HEK293 (cell line): Measurements from ENCODE around the gene RAB3C.
A peak's percentile ranks its signal among the peaks of the same experiment; 100 is the strongest.
"Not testable (repeated sequence)": the region's sequence is repeated elsewhere in the genome, so short reads cannot be mapped to it uniquely, and the experiment has no call there.

Experiments used
- CTCF ChIA-PET: fragments of 350-600 bp; formaldehyde crosslinking; extraction: SDS; loops from one replicate; lab custom pipeline; 2021; ENCODE audit warnings: antibody characterized with exemption; lab: Yijun Ruan, JAX
- POLR2A ChIA-PET: fragments of 300-600 bp; formaldehyde crosslinking; extraction: SDS; loops from one replicate; lab custom pipeline; 2020; ENCODE audit warnings: antibody characterized with exemption, inconsistent platforms; lab: Yijun Ruan, JAX
- H3K27ac ChIP-seq: fragments of 200-500 bp; sonication (Bioruptor generic); 2 replicates; pipeline ENCODE4 v1.5.1; 2014; ENCODE audit warnings: low read depth, low read length, control low read depth, inconsistent platforms; ENCODE audit errors: extremely low read depth
- H3K36me3 ChIP-seq, 2 experiments: fragments of 200-500 bp in 1 of 2; sonication (Bioruptor generic) in 1 of 2; 1 replicate in 1 of 2; 2 replicates in 1 of 2; pipeline ENCODE4 v1.5.1; 2014 to 2017; ENCODE audit warnings: inconsistent platforms in 2 of 2, low read length in 2 of 2; ENCODE audit not compliant: control insufficient read depth in 2 of 2, insufficient read depth in 1 of 2
- H3K4me1 ChIP-seq: fragments of 200-500 bp; sonication (Bioruptor generic); 2 replicates; pipeline ENCODE4 v1.5.1; 2014; ENCODE audit warnings: mild to moderate bottlenecking, low read length, inconsistent platforms; ENCODE audit not compliant: control insufficient read depth, insufficient read depth
- H3K4me3 ChIP-seq: 2 replicates; pipeline ENCODE4 v1.5.1; 2011; ENCODE audit warnings: low read depth, mild to moderate bottlenecking, control low read depth, low read length, moderate library complexity
- H3K9me3 ChIP-seq: fragments of 200-500 bp; sonication (Bioruptor generic); 2 replicates; pipeline ENCODE4 v1.5.1; 2014; ENCODE audit warnings: low read depth, low read length, inconsistent platforms; ENCODE audit not compliant: control insufficient read depth, insufficient read depth
- BCL6B ChIP-seq: fragments of 450-650 bp; formaldehyde crosslinking; IDR thresholded peaks from 2 replicates; pipeline ENCODE4 v1.5.1; 2017; ENCODE audit warnings: missing biosample characterization, missing genetic modification characterization
- MEIS1 ChIP-seq: sonication (generic); formaldehyde crosslinking; IDR thresholded peaks from 2 replicates; pipeline ENCODE4 v1.8.1; 2022; ENCODE audit warnings: missing genetic modification reagents, mild to moderate bottlenecking, borderline replicate concordance
- PBX3 ChIP-seq: sonication (generic); formaldehyde crosslinking; IDR thresholded peaks from 2 replicates; pipeline ENCODE4 v1.8.1; 2022; ENCODE audit warnings: mild to moderate bottlenecking, moderate library complexity, missing genetic modification reagents
- SP2 ChIP-seq: fragments of 450-650 bp; formaldehyde crosslinking; IDR thresholded peaks from 2 replicates; pipeline ENCODE4 v1.5.1; 2016; ENCODE audit warnings: missing biosample characterization, missing genetic modification characterization
- SP7 ChIP-seq: fragments of 450-650 bp; formaldehyde crosslinking; IDR thresholded peaks from 2 replicates; pipeline ENCODE4 v1.5.1; 2016; ENCODE audit warnings: missing biosample characterization, missing genetic modification characterization
- ZBTB11 ChIP-seq: fragments of 450-650 bp; formaldehyde crosslinking; conservative IDR thresholded peaks from 2 replicates; pipeline ENCODE4 v1.5.1; 2016; ENCODE audit warnings: low read depth, missing biosample characterization, missing genetic modification characterization
- ZBTB6 ChIP-seq: fragments of 450-650 bp; formaldehyde crosslinking; IDR thresholded peaks from 2 replicates; pipeline ENCODE4 v1.5.1; 2017; ENCODE audit warnings: missing biosample characterization, missing genetic modification characterization
- ZEB2 ChIP-seq: fragments of 450-650 bp; formaldehyde crosslinking; IDR thresholded peaks from 2 replicates; pipeline ENCODE4 v1.5.1; 2016; ENCODE audit warnings: missing biosample characterization, missing genetic modification characterization
- ZNF10 ChIP-seq: fragments of 450-650 bp; formaldehyde crosslinking; IDR thresholded peaks from 2 replicates; pipeline ENCODE4 v1.5.1; 2017; ENCODE audit warnings: missing biosample characterization, missing genetic modification characterization
- ZNF112 ChIP-seq: fragments of 450-650 bp; formaldehyde crosslinking; IDR thresholded peaks from 2 replicates; pipeline ENCODE4 v1.5.0; 2017; ENCODE audit warnings: missing biosample characterization, missing genetic modification characterization
- ZNF140 ChIP-seq: fragments of 450-650 bp; formaldehyde crosslinking; IDR thresholded peaks from 2 replicates; pipeline ENCODE4 v1.5.1; 2016; ENCODE audit warnings: missing biosample characterization, missing genetic modification characterization
- ZNF18 ChIP-seq: fragments of 450-650 bp; formaldehyde crosslinking; IDR thresholded peaks from 2 replicates; pipeline ENCODE4 v1.5.1; 2016; ENCODE audit warnings: missing biosample characterization, missing genetic modification characterization
- ZNF184 ChIP-seq: fragments of 450-650 bp; IDR thresholded peaks from 2 replicates; pipeline ENCODE4 v1.5.1; 2018; ENCODE audit warnings: missing biosample characterization, mild to moderate bottlenecking, missing genetic modification characterization
- ZNF23 ChIP-seq: fragments of 450-650 bp; formaldehyde crosslinking; IDR thresholded peaks from 2 replicates; pipeline ENCODE4 v1.5.1; 2016; ENCODE audit warnings: missing biosample characterization, missing genetic modification characterization, borderline replicate concordance
- ZNF24 ChIP-seq: fragments of 450-650 bp; formaldehyde crosslinking; IDR thresholded peaks from 2 replicates; pipeline ENCODE4 v1.5.1; 2016; ENCODE audit warnings: missing biosample characterization, missing genetic modification characterization
- ZNF366 ChIP-seq: fragments of 450-650 bp; formaldehyde crosslinking; conservative IDR thresholded peaks from 2 replicates; pipeline ENCODE4 v1.5.1; 2016; ENCODE audit warnings: missing biosample characterization, missing genetic modification characterization
- ZNF391 ChIP-seq: fragments of 450-650 bp; formaldehyde crosslinking; IDR thresholded peaks from 2 replicates; pipeline ENCODE4 v1.5.1; 2016; ENCODE audit warnings: low read depth, missing biosample characterization, missing genetic modification characterization, borderline replicate concordance
- ZNF48 ChIP-seq: fragments of 450-650 bp; formaldehyde crosslinking; IDR thresholded peaks from 2 replicates; pipeline ENCODE4 v1.5.1; 2016; ENCODE audit warnings: missing biosample characterization, missing genetic modification characterization
- ZNF521 ChIP-seq: fragments of 450-650 bp; formaldehyde crosslinking; IDR thresholded peaks from 2 replicates; pipeline ENCODE4 v1.5.1; 2017; ENCODE audit warnings: missing biosample characterization, mild to moderate bottlenecking, missing genetic modification characterization
- ZNF529 ChIP-seq: fragments of 450-650 bp; formaldehyde crosslinking; IDR thresholded peaks from 2 replicates; pipeline ENCODE4 v1.5.1; 2017; ENCODE audit warnings: missing genetic modification characterization, missing biosample characterization; ENCODE audit not compliant: insufficient replicate concordance
- ZNF548 ChIP-seq: fragments of 450-650 bp; formaldehyde crosslinking; IDR thresholded peaks from 2 replicates; pipeline ENCODE4 v1.5.1; 2016; ENCODE audit warnings: missing biosample characterization, missing genetic modification characterization
- ZNF629 ChIP-seq: fragments of 450-650 bp; formaldehyde crosslinking; IDR thresholded peaks from 2 replicates; pipeline ENCODE4 v1.5.1; 2017; ENCODE audit warnings: missing biosample characterization, missing genetic modification characterization
- ZNF704 ChIP-seq: fragments of 450-650 bp; formaldehyde crosslinking; IDR thresholded peaks from 2 replicates; pipeline ENCODE4 v1.5.1; 2016; ENCODE audit warnings: missing biosample characterization, missing genetic modification characterization
- ZNF785 ChIP-seq: fragments of 450-650 bp; formaldehyde crosslinking; IDR thresholded peaks from 2 replicates; pipeline ENCODE4 v1.5.1; 2016; ENCODE audit warnings: missing biosample characterization, missing genetic modification characterization

Gene RAB3C

GRCh38 chr5:58582803-58583491 lies at the start of gene RAB3C (continued):
- TF ChIP-seq ZNF18 (no peak), ZBTB11 (tag by site-specific recombination) (peak; percentile 69), PBX3 (CRISPR knock-in tag) (0 out of 2 replicates have a peak, but pooled peaks have one; percentile 40), ZNF704 (tag by site-specific recombination) (no peak), SP7 (peak; percentile 35), ZNF10 (no peak), ZNF140 (no peak), ZNF629 (tag by site-specific recombination) (peak; percentile 50), ZNF391 (tag by site-specific recombination) (no peak), SP2 (peak; percentile 57), ZEB2 (tag by site-specific recombination) (peak; percentile 53), MEIS1 (CRISPR knock-in tag) (no peak), ZNF366 (tag by site-specific recombination) (no peak), ZNF548 (tag by site-specific recombination) (no peak)

GRCh38 chr5:58541935-58542334 lies 40.9 kb upstream of the RAB3C start:
- POLR2A ChIA-PET, H3K9me3 ChIP-seq, H3K4me3 ChIP-seq, H3K4me1 ChIP-seq, CTCF ChIA-PET, H3K36me3 ChIP-seq, H3K27ac ChIP-seq: not testable (repeated sequence)

GRCh38 chr5:58542709-58543108 lies 40.2 kb upstream of the RAB3C start:
- H3K4me3 ChIP-seq, result no peak overlapping the region
- TF ChIP-seq ZNF24 (tag by site-specific recombination) (no peak), ZBTB6 (tag by site-specific recombination) (no peak), ZNF48 (no peak), BCL6B (no peak), ZNF785 (tag by site-specific recombination) (no peak), ZNF184 (tag by site-specific recombination) (no peak), ZNF23 (tag by site-specific recombination) (no peak), ZNF521 (no peak), ZNF529 (no peak), ZNF140 (no peak), ZNF112 (tag by site-specific recombination) (no peak)
- no peak overlapping the region for H3K27ac ChIP-seq
- no peaks in the 10 kb centered on the region for H3K4me1 ChIP-seq
- CTCF ChIA-PET, result no interaction called here
- POLR2A ChIA-PET, result no interaction called here
- H3K9me3 ChIP-seq, result no peaks in the 10 kb centered on the region
- H3K36me3 ChIP-seq, result no peaks in the 10 kb centered on the region
